Stimulated activated CD4-positive, alpha-beta T cell treated with anti-CD3 and anti-CD28 coated beads, Interleukin-1b, Interleukin-23, amount 100 ng/mL, for 48 hours (primary cell): ENCODE results near the gene TMC4.
"Not testable (repeated sequence)": the region's sequence is repeated elsewhere in the genome, so short reads cannot be mapped to it uniquely, and the experiment has no call there.

Experiments used
- DNase-seq: peaks from one replicate; pipeline ENCODE4 v3.0.0-alpha.2; 2020

The TMC4 gene

GRCh38 chr19:54201980-54202379 is 29.0 kb upstream of the TMC4 start:
- DNase-seq = no peak

GRCh38 chr19:54201172-54201701 is 28.3 kb upstream of the TMC4 start:
- DNase-seq = peak; percentile 20

- DNase-seq = no peak
Observed at GRCh38 chr19:54199401-54199800, 26.4 kb upstream of the TMC4 start.

GRCh38 chr19:54197121-54197520 is 24.2 kb upstream of the TMC4 start:
- no peak for DNase-seq

- no peak for DNase-seq
Observed at GRCh38 chr19:54196536-54196935, 23.6 kb upstream of the TMC4 start.

GRCh38 chr19:54194463-54194862 is 21.5 kb upstream of the TMC4 start:
- not testable (repeated sequence) for DNase-seq

- DNase-seq = no peak
Observed at GRCh38 chr19:54193011-54193410, 20.1 kb upstream of the TMC4 start.

GRCh38 chr19:54191811-54192453 is 19.0 kb upstream of the TMC4 start:
- no peak for DNase-seq

- peak; percentile 84 for DNase-seq
Observed at GRCh38 chr19:54191011-54191810, 18.3 kb upstream of the TMC4 start, which contains the start of gene TSEN34. Gene TSEN34 (plus strand): TSS chr19:54191308. CDS start chr19:54191365, 57 bp downstream.

- DNase-seq = peak; percentile 100
Observed at GRCh38 chr19:54190503-54191010, 17.6 kb upstream of the TMC4 start.

GRCh38 chr19:54189735-54190502 is 17.0 kb upstream of the TMC4 start:
- DNase-seq = peak; percentile 100

- no peak for DNase-seq
Observed at GRCh38 chr19:54189145-54189734, 16.3 kb upstream of the TMC4 start, which contains the start of gene MBOAT7. Gene MBOAT7 (minus strand): TSS chr19:54189580. CDS start chr19:54188508, 1,072 bp downstream.

- peak; percentile 60 for DNase-seq
Observed at GRCh38 chr19:54188215-54188871, 15.4 kb upstream of the TMC4 start.

- DNase-seq = no peak
Observed at GRCh38 chr19:54186934-54187381, 14.0 kb upstream of the TMC4 start.

- no peak for DNase-seq
Observed at GRCh38 chr19:54186351-54186750, 13.4 kb upstream of the TMC4 start.

GRCh38 chr19:54183431-54183830 is 10.5 kb upstream of the TMC4 start:
- no peak for DNase-seq

- not testable (repeated sequence) for DNase-seq
Observed at GRCh38 chr19:54181894-54182293, 8.9 kb upstream of the TMC4 start.

- DNase-seq = no peak
Observed at GRCh38 chr19:54180691-54181091, 7.7 kb upstream of the TMC4 start.

- DNase-seq = no peak
Observed at GRCh38 chr19:54179921-54180461, 7.0 kb upstream of the TMC4 start.

- no peak for DNase-seq
Observed at GRCh38 chr19:54179262-54179852, 6.4 kb upstream of the TMC4 start.
